IMR-90 (cell line): Measurements from ENCODE around the gene INSR. TPM values are rescaled to one million over a fixed set of nuclear protein-coding genes. Genes with fewer than 3 reads are reported as not detected.

Experiments
- ATAC-seq: fragments of 200-7000 bp; cut with Tn5 transposase; 2 replicates; pipeline ENCODE4 v1.9.1; 2020; ENCODE audit warnings: low read depth, mild to moderate bottlenecking, moderate library complexity
- BruUV-seq: library from RNA; stranded (reverse); fragments of 400-500 nt; replicated peaks from 2 replicates; lab custom pipeline; 2021; lab: Mats Ljungman, UMichigan
- CTCF ChIA-PET: fragments of 300-600 bp; formaldehyde crosslinking; extraction: SDS; loops from one replicate; lab custom pipeline; 2021; ENCODE audit warnings: antibody characterized with exemption; lab: Yijun Ruan, JAX
- POLR2A ChIA-PET: fragments of 300-600 bp; sonication (Branson Sonifier 250); formaldehyde crosslinking; loops from one replicate; lab custom pipeline; 2022; ENCODE audit warnings: antibody characterized with exemption; ENCODE audit not compliant: unreplicated experiment; lab: Charles Lee
- DNase-seq: peaks from one replicate; pipeline ENCODE4 v3.0.0; 2013
- H2AFZ ChIP-seq: replicated peaks from 2 replicates; pipeline ENCODE3; 2013; ENCODE audit warnings: low read length, mild to moderate bottlenecking; ENCODE audit not compliant: poor library complexity
- H2AK5ac ChIP-seq: 2 replicates; pipeline ENCODE4 v1.6.1; 2013; ENCODE audit warnings: low read depth, low read length, inconsistent platforms
- H2AK9ac ChIP-seq: replicated peaks from 2 replicates; pipeline ENCODE3; 2013; ENCODE audit warnings: mild to moderate bottlenecking, low read depth, low read length, moderate library complexity; ENCODE audit not compliant: poor library complexity
- H2BK120ac ChIP-seq: 2 replicates; pipeline ENCODE4 v1.6.1; 2013; ENCODE audit warnings: low read depth, low read length, inconsistent platforms
- H2BK15ac ChIP-seq: 3 replicates; pipeline ENCODE4 v1.6.1; 2013; ENCODE audit warnings: low read depth, low read length, inconsistent platforms
- H2BK20ac ChIP-seq: 2 replicates; pipeline ENCODE4 v1.6.1; 2013; ENCODE audit warnings: low read depth, mild to moderate bottlenecking, inconsistent platforms, low read length, moderate library complexity
- H2BK5ac ChIP-seq: 2 replicates; pipeline ENCODE4 v1.6.1; 2013; ENCODE audit warnings: mild to moderate bottlenecking, low read depth, low read length, inconsistent platforms; ENCODE audit not compliant: poor library complexity, severe bottlenecking
- H3K14ac ChIP-seq: replicated peaks from 2 replicates; pipeline ENCODE4 v1.6.1; 2013; ENCODE audit warnings: low read depth, low read length, inconsistent platforms
- H3K18ac ChIP-seq: 2 replicates; pipeline ENCODE4 v1.6.1; 2013; ENCODE audit warnings: low read depth, low read length, control low read depth
- H3K23ac ChIP-seq: 2 replicates; pipeline ENCODE4 v1.6.1; 2013; ENCODE audit warnings: low read depth, low read length, inconsistent platforms
- H3K27ac ChIP-seq: 2 replicates; pipeline ENCODE4 v1.5.1; 2013; ENCODE audit warnings: mild to moderate bottlenecking, control low read depth, low read length; ENCODE audit not compliant: insufficient read depth
- H3K27me3 ChIP-seq: 2 replicates; pipeline ENCODE4 v1.6.1; 2013; ENCODE audit warnings: low read length; ENCODE audit not compliant: control insufficient read depth, insufficient read depth
- H3K36me3 ChIP-seq: 2 replicates; pipeline ENCODE4 v1.6.1; 2013; ENCODE audit warnings: low read length, mixed read lengths; ENCODE audit not compliant: control insufficient read depth, insufficient read depth
- H3K4ac ChIP-seq: 2 replicates; pipeline ENCODE4 v1.6.1; 2013; ENCODE audit warnings: low read depth, low read length, inconsistent platforms
- H3K4me1 ChIP-seq: 2 replicates; pipeline ENCODE4 v1.6.1; 2013; ENCODE audit warnings: low read length, mixed read lengths; ENCODE audit not compliant: control insufficient read depth, insufficient read depth
- H3K4me2 ChIP-seq: 2 replicates; pipeline ENCODE4 v1.6.1; 2013; ENCODE audit warnings: low read depth, mild to moderate bottlenecking, control low read depth, low read length, moderate library complexity
- H3K4me3 ChIP-seq: 2 replicates; pipeline ENCODE4 v1.5.1; 2013; ENCODE audit warnings: low read depth, mild to moderate bottlenecking, control low read depth, low read length, moderate library complexity; ENCODE audit not compliant: insufficient read depth
- H3K56ac ChIP-seq: 2 replicates; pipeline ENCODE4 v1.6.1; 2013; ENCODE audit warnings: low read length, inconsistent platforms; ENCODE audit not compliant: insufficient read depth; ENCODE audit errors: extremely low read depth
- H3K79me1 ChIP-seq, 2 experiments: 2 replicates each; pipeline ENCODE4 v1.6.1; 2013; ENCODE audit warnings: low read length in 2 of 2, inconsistent platforms in 1 of 2, low read depth in 1 of 2
- H3K9ac ChIP-seq: 2 replicates; pipeline ENCODE4 v1.6.1; 2013; ENCODE audit warnings: low read depth, low read length, control low read depth
- H3K9me1 ChIP-seq: 2 replicates; pipeline ENCODE4 v1.6.1; 2013; ENCODE audit warnings: low read length, inconsistent platforms; ENCODE audit not compliant: insufficient read depth
- H3K9me3 ChIP-seq: 2 replicates; pipeline ENCODE4 v1.6.1; 2013; ENCODE audit warnings: low read length; ENCODE audit not compliant: control insufficient read depth, insufficient read depth
- H4K20me1 ChIP-seq: 2 replicates; pipeline ENCODE4 v1.6.1; 2013; ENCODE audit warnings: low read length, inconsistent platforms; ENCODE audit not compliant: insufficient read depth
- H4K5ac ChIP-seq: 2 replicates; pipeline ENCODE4 v1.6.1; 2013; ENCODE audit warnings: mild to moderate bottlenecking, low read depth, low read length, control low read depth
- H4K8ac ChIP-seq, 2 experiments: 2 replicates each; pipeline ENCODE4 v1.6.1; 2013; ENCODE audit warnings: low read depth in 2 of 2, low read length in 2 of 2, control low read depth in 1 of 2, inconsistent platforms in 1 of 2
- H4K91ac ChIP-seq: 2 replicates; pipeline ENCODE4 v1.6.1; 2013; ENCODE audit warnings: low read depth, low read length, inconsistent platforms; ENCODE audit not compliant: insufficient read depth
- BHLHE40 ChIP-seq: fragments of 150-350 bp; IDR thresholded peaks from 2 replicates; pipeline ENCODE4 v1.6.1; 2016; ENCODE audit warnings: mild to moderate bottlenecking, low read depth, low read length
- CHD1 ChIP-seq: IDR thresholded peaks from 2 replicates; pipeline ENCODE4 v1.6.1; 2012; ENCODE audit warnings: low read depth, low read length, improper control_type of control experiment
- FOS ChIP-seq: fragments of 150-350 bp; IDR thresholded peaks from 2 replicates; pipeline ENCODE4 v1.6.1; 2016; ENCODE audit warnings: low read depth, low read length
- MAZ ChIP-seq: IDR thresholded peaks from 2 replicates; pipeline ENCODE4 v1.6.1; 2012; ENCODE audit warnings: low read depth, mild to moderate bottlenecking, low read length, improper control_type of control experiment, moderate library complexity, borderline replicate concordance
- MXI1 ChIP-seq: IDR thresholded peaks from 2 replicates; pipeline ENCODE4 v1.6.1; 2012; ENCODE audit warnings: low read depth, mild to moderate bottlenecking, low read length, moderate library complexity, borderline replicate concordance
- NFE2L2 ChIP-seq: fragments of 150-350 bp; IDR thresholded peaks from 2 replicates; pipeline ENCODE4 v1.6.1; 2016; ENCODE audit warnings: low read depth, mild to moderate bottlenecking, low read length
- POLR2A ChIP-seq: IDR thresholded peaks from 2 replicates; pipeline ENCODE4 v1.6.1; 2012; ENCODE audit warnings: mild to moderate bottlenecking, low read depth, low read length
- RAD21 ChIP-seq: IDR thresholded peaks from 2 replicates; pipeline ENCODE4 v1.6.1; 2012; ENCODE audit warnings: low read length, improper control_type of control experiment
- RCOR1 ChIP-seq: IDR thresholded peaks from 2 replicates; pipeline ENCODE4 v1.6.1; 2012; ENCODE audit warnings: mild to moderate bottlenecking, low read length, improper control_type of control experiment; ENCODE audit not compliant: insufficient replicate concordance
- RFX5 ChIP-seq: IDR thresholded peaks from 2 replicates; pipeline ENCODE4 v1.8.0; 2012; ENCODE audit warnings: low read depth, mild to moderate bottlenecking, low read length, moderate library complexity
- SMC3 ChIP-seq: fragments of 150-350 bp; IDR thresholded peaks from 2 replicates; pipeline ENCODE4 v1.6.1; 2016; ENCODE audit warnings: low read depth, mild to moderate bottlenecking, antibody characterized with exemption, low read length, moderate library complexity
- WGBS, 2 experiments: methylation state at CpG; one replicate each; pipeline versions ENCODE4 v1.1.5 to v1.1.7; 2013; ENCODE audit warnings: missing lambda C conversion rate in 2 of 2; ENCODE audit not compliant: insufficient read length in 1 of 2; ENCODE audit errors: extremely low coverage in 2 of 2; 5-methylcytosine and 5-hydroxymethylcytosine counted together
- dilution Hi-C: fragments of 300-500 bp; cut with HindIII; formaldehyde crosslinking; loops from one replicate; pipeline ENCODE4 v1.14.3; 2018; ENCODE audit warnings: low sequenced_read_pairs; ENCODE audit not compliant: unreplicated experiment
- in situ Hi-C: fragments of 300-500 bp; cut with MboI; formaldehyde crosslinking; loops from 3 replicates; pipeline ENCODE4 v1.14.3; 2019; ENCODE audit warnings: low sequenced_read_pairs, inconsistent platforms, mixed read lengths
- intact Hi-C: fragments of 100-400 bp; cut with micrococcal nuclease; formaldehyde crosslinking; loops from 2 replicates; pipeline ENCODE4 v1.10.0; 2022
- polyA plus RNA-seq, 3 experiments: library from polyadenylated mRNA; depleted of rRNA; stranded (reverse); fragments of >200 nt; gene quantifications; 2 replicates each; pipeline ENCODE4 v1.2.3, GENCODE V29; 2012; ENCODE audit warnings: low replicate concordance in 1 of 3
- total RNA-seq: library from RNA; depleted of rRNA; stranded (reverse); fragments of >200 nt; gene quantifications from 2 replicates; pipeline ENCODE4 v1.2.3, GENCODE V29; 2012
- TF ChIP-seq, protein P1 (sequence below): fragments of 150-350 bp; IDR thresholded peaks from 2 replicates; pipeline ENCODE4 v1.6.1; 2017; ENCODE audit warnings: mild to moderate bottlenecking, antibody characterized with exemption, low read length, low read depth

INSR gene
- total and polyA plus RNA-seq, 2 of the 4 experiments (the other 2 are of a cell fraction) = 2.8 to 7.9 TPM

DNA sequence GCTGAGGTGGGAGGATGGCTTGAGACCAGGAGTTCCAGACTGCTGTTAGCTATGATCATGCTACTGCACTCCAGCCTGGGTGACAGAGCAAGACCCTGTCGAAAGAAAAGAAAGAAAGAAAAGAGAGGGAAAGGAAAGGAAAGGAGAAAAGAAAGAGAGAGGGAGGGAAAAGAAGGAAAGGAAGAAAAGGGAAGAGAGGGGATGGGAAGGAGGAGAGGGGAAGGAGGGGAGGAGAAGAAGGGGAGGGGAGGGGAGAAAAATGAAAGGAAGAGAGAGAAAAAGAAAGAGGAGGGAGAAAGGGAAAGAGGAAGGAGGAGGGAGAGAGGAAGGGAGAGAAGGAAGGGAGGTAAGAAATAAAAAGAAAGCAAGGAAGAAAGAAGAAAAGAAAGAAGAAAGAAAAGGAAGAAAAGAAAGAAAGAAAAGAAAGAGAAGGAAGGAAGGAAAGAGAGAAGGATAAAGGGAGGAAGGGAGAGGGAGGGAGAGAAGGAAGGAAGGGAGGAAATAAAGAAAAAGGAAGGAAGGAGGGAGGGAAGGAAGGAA, 44.1 kb downstream of the INSR start:
- no peak overlapping the region for H4K8ac ChIP-seq
- no peak for TF ChIP-seq POLR2A
- TF ChIP-seq, protein P1, sequence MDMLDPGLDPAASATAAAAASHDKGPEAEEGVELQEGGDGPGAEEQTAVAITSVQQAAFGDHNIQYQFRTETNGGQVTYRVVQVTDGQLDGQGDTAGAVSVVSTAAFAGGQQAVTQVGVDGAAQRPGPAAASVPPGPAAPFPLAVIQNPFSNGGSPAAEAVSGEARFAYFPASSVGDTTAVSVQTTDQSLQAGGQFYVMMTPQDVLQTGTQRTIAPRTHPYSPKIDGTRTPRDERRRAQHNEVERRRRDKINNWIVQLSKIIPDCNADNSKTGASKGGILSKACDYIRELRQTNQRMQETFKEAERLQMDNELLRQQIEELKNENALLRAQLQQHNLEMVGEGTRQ = no peak
- no peak for TF ChIP-seq RAD21
- TF ChIP-seq MXI1 = no peak
- no peak for TF ChIP-seq RCOR1
- no peak for TF ChIP-seq BHLHE40
- TF ChIP-seq NFE2L2 = no peak
- no peak for TF ChIP-seq FOS
- no peak for TF ChIP-seq CHD1
- no peak for TF ChIP-seq SMC3
- TF ChIP-seq MAZ = no peak
- TF ChIP-seq RFX5 = no peak
- H2AFZ ChIP-seq = no peak overlapping the region
- H3K4me2 ChIP-seq = no peak overlapping the region
- ATAC-seq (no peak), DNase-seq (no peak)
- H3K18ac ChIP-seq = no peak overlapping the region
- in situ Hi-C loops (no loop called here), intact Hi-C loops (no loop called here), dilution Hi-C loops (no loop called here)
- H3K9me1 ChIP-seq = no peaks in the 10 kb centered on the region
- ChIA-PET CTCF (no interaction called here), POLR2A (no interaction called here)
- H2BK120ac ChIP-seq = no peak overlapping the region
- H3K27ac ChIP-seq = no peak overlapping the region
- peaks cover 7% of the 10 kb centered on the region for H3K9me3 ChIP-seq
- BruUV-seq = no TSS peak
- no peak overlapping the region for H3K4ac ChIP-seq
- H2BK20ac ChIP-seq = no peak overlapping the region
- H3K9ac ChIP-seq = no peak overlapping the region
- no peaks in the 10 kb centered on the region for H3K27me3 ChIP-seq
- no peaks in the 10 kb centered on the region for H3K4me1 ChIP-seq
- H3K4me3 ChIP-seq = no peak overlapping the region
- no peaks in the 10 kb centered on the region; a peak in 2 of 4 replicates for H3K79me1 ChIP-seq
- no peak overlapping the region for H4K5ac ChIP-seq
- H2BK5ac ChIP-seq = no peak overlapping the region
- H3K36me3 ChIP-seq = no peaks in the 10 kb centered on the region
- no peak overlapping the region for H3K56ac ChIP-seq
- no peak overlapping the region for H3K14ac ChIP-seq
- no peak overlapping the region for H3K23ac ChIP-seq
- H4K20me1 ChIP-seq = no peaks in the 10 kb centered on the region
- no CpG with 5 or more reads among the region's 1 CpG for WGBS, 2 experiments
- no peak overlapping the region for H4K91ac ChIP-seq
- H2AK9ac ChIP-seq = no peak overlapping the region
- H2AK5ac ChIP-seq = no peak overlapping the region
- no peak overlapping the region for H2BK15ac ChIP-seq
